ENCODE results near the gene TMA7. TPM values are rescaled to one million over a fixed set of nuclear protein-coding genes. Genes with fewer than 3 reads are reported as not detected.
A peak's percentile ranks its signal among the peaks of the same experiment; 100 is the strongest.

The TMA7 gene
- total RNA-seq, 1 donor from 2014 or later: 69.3 TPM

DNA sequence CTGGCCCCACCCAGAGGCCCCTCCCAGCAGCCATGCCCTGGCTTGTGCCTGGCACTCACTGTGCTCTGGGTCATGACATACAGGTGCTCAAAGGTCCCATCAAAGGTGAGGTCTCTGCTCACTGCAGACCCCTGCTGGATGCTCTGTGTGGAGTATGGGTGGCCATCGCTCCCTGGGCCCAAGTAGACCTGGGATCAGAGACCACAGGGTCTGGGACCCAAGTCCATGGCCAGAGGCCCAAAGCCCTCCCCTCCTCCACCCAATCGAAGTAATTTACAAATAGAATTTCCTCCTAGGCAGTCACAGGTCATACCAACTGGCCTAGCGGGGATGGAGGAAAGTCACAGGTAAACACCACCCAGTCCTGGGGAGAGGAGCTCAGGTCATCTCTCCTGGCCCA lies 17.8 kb upstream of the TMA7 start:
- ATAC-seq (no peak), DNase-seq (ENCODE audit: low spot score) (no peak)

DNA sequence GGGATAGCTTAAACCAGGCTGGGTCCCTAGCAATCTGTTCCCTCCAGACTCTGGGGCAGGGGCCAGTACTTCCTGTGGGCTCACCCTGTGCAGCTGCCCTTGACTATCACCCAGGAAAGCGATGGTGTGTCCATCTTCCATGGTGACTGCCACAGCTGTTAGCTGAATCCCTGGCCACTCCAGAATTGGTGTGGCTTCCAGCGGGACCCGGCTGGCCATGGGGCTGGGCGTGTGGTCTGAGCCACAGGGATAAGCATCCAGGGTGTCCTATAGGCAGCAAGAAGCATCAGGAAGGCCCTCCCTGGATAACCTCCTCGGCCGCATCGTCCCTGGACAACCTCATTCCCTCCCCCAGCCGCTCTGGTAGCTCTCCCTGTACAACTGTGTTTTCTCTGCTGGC lies 17.4 kb upstream of the TMA7 start:
- ATAC-seq (no peak), DNase-seq (ENCODE audit: low spot score) (no peak)

DNA sequence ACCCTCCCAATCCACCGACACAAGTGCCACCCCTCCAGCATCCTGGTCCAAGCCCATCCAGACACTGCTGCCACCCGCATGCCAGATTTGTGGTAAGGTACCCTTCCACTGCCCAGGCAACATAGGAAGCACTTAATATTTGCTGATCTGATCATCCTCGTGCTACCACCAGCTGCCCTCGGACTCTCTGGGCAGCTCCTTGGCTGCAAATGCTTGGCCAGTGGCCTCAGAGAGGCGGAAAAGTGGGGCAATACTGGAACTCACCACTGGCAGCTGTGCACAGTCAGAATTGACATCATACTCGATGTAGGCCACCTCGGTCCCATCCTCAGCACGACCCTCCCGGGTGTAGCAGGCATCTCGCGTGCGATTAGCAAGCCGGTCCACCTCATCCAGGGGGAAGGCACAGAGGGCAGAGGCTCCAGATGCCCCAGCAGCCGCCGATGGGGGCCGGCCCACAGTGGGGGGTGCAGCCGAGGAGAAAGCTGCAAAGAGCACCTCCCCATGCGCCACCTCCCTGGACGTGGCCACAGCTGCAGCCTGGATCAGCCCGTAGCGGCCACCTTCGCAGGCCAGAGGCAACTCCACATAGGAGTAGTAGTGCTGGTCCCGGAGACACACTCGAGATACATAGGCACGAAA lies 16.7 kb upstream of the TMA7 start:
- DNase-seq (ENCODE audit: low spot score) (no peak), ATAC-seq (peak; percentile 13)

DNA sequence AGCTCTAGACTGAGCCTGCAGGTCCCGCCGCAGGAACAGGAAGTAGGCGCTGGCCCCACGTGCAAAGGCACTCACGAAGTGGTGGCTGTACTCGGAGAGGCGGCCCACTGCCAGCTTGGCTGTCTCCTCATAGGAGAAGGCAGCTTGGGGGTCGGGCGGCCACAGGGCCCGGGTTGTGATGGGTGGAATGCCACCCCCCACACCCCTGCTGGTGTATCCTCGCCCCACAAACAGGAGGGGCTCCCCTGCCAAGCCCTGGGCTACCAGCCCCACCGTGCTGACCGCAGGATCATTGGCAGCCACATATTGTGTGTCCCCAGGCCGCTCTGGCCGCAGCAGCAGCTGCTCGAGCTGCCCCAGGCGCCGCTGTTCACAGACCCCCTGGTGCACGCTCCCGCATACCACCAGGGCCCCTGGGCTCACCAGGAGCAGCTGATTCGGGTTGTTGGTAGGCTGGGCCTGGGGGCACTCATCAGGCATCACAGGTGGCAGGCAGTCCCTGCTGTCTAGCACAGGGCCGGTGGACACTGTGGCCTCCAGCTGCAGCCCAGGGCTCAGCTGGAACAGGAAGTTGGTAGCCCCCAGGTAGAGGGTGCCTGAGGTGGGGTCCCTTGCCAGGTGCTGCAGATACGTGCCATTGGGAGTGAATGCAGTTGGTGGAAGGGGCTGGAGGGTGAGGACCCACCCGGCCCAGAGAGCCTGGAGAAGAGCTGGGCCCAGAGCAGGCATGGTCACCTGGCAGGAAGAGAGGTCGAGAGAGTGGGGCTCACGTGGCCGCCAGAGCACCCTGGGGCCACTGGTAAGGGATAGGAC lies 16.0 kb upstream of the TMA7 start:
- ATAC-seq (no peak), DNase-seq (ENCODE audit: low spot score) (no peak)

DNA sequence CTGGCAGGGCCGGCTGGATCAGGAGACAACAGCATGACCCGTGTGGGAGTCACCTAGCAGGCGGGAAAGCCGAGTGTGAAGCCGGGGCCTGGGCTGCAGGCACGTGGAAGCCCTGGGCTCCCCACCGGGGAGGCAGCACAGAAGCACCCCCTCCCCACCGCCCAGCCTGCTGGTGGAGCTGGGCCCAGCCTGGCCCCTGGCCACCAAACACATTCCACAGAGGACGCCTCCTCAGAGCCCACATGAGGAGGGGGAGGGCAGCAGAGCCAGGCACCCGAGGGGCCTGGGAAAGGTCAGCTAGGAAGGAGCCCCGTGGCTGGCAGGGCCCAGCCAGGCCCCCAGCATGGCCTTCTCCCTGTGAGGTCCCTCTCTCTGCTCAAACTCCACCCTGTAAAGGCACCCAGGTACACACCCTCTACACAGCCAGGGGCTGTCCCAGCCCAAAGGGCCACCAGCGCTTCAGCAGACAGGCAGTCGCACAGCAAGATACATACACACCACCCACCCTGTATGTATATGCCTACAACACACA lies 14.7 kb upstream of the TMA7 start:
- ATAC-seq: no peak
- no peak for DNase-seq (ENCODE audit: low spot score)

DNA sequence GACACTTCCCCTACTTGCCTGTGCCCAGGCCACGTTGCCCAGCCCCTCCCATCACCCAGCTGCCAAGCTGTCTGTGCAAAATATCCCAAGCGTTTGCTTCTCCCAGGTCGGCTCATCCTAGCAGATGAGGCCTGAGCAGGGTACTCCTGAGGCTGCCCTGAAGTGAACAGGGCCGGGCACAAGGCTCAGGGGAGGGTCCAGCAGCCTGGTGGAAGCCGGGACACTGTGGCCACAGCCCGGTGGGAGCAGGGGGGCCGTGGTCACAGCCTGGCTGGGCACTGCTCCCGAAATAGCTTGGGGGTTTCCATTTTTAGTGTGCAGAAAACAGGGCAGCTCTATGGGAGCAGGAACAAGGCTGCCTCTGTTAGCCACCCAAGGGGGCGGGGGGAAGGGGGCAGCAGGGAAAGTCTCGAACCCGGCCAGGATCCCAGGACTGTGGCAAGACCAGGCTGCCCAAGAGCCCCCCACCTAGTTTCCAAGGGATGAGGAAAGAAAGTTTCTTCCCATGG lies 13.6 kb upstream of the TMA7 start:
- no peak for ATAC-seq
- DNase-seq (ENCODE audit: low spot score): no peak

DNA sequence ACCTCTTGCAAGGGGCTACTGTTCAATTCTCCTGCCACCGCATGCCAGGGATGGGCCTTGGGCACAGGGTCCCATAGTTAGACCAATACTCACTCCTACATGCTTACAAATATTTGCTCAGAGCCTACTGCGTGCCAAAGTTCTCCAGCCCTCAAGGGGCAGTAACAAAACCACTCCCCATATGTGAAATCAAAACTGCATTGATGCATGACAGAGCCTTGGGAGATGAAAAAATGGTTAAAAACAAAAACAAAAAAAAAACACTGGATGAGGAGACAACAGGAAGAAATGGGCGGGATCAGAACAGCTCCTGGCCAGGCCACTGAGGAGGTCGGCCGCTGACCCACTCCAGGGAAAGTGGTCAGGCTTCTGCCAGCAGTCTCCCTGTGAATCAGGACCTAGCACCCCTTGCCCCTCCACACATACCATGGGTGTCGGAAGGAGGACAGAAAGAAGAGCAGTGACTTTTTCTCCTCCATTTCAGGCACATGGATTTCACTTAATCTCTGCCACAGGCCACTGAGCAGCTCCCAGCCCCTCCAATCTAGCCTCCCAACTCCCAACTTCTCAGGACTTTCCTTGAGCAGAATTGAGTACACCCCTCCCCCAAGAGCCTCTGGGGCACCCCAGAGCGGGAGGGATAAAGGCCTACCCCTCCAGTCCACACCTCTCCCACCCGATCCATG lies 13.0 kb upstream of the TMA7 start:
- DNase-seq (ENCODE audit: low spot score) (no peak), ATAC-seq (no peak)

DNA sequence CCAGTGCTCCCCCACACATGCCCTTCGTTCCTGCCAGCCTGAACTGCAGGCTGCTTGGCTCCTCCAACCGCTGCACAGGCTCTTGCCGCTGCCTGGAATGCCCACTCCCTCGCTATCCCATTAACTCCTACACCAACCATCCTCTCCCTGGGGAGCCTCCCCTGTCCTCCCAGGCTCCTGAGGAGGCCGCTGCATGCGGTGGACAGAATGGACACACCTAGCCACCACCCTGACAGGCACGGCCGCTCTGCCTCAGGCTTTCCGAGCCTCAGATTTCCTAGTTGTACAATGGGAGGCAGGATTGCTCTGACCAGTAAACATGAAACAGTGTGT lies 12.5 kb upstream of the TMA7 start:
- ATAC-seq (no peak), DNase-seq (ENCODE audit: low spot score) (no peak)

DNA sequence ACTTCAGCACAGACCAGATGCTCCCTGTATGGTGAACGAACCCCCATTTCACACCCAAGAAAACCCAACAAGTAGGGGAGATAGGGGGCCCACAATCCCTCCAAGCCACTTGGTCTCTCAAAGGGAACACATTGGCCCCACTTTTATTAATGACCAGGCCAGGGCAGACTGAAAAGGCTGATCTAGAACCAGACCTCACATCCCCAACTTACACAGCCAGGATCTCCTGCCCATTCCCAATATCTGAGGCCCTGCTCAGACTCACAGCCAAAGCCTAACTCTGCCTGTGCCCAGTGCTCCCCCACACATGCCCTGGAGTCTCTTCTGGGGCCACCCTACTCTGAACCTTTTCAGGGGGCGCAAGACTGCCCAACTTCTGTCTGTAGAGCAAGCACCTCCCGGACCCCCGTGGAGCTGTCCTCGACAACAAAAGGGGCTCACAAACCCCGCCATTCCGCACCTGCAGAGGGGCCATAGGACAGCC lies 11.9 kb upstream of the TMA7 start:
- ATAC-seq (no peak), DNase-seq (ENCODE audit: low spot score) (no peak)

DNA sequence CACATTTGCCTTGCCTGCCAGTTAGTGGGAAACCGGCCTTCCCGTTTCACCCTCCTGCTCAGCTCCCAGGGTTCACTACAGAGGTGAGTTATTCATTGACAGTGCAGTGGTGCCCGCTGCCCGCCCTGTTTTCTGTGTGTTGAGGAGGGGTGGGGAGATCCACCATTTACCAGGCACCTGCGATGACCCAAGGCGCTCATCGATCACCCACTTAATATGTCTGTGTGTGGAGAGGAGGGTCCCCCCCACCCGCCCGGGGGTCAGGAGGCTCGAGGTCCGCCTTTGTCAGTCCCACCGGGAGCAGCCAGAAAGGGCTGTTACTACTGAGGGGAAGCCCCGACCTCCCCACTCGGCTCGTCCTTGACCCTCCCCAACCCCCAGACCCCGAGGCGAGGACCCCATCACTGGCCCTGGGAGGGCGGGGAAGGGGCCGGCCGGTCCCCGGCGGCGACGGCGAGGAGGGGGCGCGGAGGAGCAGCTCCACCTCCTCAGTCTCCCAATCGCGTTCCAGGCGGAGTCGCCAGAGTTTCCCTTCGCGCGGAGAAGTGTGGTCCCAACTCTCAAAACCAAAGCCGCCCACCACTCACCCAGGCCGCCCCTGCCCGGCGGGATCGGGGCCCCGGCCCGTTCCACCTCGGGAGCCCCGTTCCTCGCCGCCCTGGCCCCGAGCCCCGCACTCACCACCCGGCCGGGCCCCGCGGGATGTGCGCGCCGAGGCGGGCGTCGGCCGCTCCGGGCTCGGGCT lies 11.3 kb upstream of the TMA7 start:
- peak; percentile 64 for ATAC-seq
- peak; percentile 85 for DNase-seq (ENCODE audit: low spot score)

DNA sequence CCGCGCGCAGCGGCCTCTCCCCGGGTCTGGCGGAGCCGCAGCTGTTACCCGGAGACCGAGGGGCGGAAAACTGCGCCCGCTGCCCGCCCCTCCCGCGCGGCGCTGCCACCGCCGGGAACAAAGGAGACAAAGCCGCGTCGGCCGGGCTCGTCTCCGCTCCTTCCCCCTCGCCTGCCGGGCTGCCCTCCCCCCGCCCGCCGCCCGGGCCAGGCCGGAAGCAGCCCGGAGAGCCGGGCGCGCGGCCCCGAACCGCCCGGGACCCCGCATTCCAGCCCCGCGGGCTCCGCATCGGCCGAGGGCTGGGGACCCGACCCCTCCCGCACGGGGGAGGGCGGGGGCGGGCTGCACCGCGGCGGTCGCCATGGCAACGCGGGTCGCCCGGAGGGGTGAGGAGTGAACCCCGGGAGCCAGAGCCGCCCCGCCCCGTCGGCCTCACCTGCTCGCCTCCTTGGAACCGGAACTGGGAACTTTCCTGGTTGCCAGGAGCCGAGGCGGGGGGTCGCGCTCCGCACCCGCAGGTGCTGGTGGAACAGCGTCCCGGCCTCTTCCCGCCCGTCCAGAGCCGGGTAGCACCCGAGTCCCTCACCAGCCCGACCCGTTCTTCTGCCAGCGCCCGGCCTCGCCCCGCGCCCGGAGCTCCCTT lies 10.6 kb upstream of the TMA7 start:
- peak; percentile 62 for ATAC-seq

DNA sequence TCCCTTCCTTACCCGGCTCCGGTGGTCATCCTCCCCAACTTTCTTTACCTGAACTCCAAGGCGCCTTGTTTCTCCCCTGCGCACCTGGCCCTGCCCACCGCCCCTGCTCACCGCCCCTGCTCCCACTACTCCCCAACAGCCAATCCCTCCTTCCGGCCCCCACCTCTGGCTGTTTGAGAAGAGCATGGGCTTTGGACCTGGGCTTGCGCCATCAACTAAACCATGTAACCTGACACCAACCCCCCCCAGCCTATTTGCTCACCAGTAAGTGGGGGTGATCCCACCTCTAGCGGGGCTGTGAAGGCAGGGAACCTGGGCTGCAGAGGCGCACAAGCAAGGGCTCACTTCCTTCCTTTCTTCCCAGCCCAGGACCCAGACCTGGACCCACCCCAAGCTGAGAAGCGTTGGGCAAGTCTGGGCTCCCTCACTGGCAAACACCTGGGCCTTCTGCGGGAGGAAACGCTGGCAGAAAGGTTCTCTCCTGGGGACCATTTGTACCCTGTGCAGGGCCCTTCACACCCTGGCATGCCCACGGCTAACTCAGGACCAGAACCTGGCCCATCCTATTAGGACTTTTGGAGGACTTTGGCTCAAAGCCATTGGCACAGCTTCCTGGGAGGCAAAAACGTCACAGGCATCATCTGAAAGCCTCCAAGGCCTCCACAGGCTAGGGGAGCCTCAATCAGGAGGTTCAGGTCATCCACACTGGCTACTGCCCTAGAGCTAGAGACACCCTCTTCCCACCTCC lies 9.9 kb upstream of the TMA7 start, which contains the start of gene PLXNB1:
Gene PLXNB1, minus strand, starts transcription at position 127 of the 748 bp plus-strand sequence. CDS start 5,475 bp downstream, outside the sequence.
- ATAC-seq: peak; percentile 71
- DNase-seq (ENCODE audit: low spot score): peak; percentile 95

More for the DNA sequence above, 10.6 kb upstream of the TMA7 start:
- DNase-seq (ENCODE audit: low spot score): peak; percentile 88

DNA sequence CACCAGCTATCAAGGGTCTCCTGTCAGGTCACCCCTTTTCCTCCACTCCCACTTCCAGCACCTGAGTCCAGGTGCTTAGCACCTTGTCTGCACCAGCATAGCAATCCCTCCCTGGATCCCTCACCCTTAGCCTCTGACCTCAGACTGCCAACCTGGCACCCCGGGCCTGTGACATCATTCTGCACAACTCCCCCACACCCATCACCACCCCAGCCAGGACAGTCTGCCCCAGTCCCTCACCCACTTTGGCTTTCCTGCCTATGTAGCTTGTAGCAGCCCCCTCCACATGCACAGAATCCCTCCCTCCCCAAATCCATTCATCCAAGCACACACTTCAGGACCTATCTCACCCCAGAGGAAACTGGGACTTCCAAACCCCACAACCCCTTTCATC lies 9.4 kb upstream of the TMA7 start:
- ATAC-seq: no peak
- peak; percentile 52 for DNase-seq (ENCODE audit: low spot score)

DNA sequence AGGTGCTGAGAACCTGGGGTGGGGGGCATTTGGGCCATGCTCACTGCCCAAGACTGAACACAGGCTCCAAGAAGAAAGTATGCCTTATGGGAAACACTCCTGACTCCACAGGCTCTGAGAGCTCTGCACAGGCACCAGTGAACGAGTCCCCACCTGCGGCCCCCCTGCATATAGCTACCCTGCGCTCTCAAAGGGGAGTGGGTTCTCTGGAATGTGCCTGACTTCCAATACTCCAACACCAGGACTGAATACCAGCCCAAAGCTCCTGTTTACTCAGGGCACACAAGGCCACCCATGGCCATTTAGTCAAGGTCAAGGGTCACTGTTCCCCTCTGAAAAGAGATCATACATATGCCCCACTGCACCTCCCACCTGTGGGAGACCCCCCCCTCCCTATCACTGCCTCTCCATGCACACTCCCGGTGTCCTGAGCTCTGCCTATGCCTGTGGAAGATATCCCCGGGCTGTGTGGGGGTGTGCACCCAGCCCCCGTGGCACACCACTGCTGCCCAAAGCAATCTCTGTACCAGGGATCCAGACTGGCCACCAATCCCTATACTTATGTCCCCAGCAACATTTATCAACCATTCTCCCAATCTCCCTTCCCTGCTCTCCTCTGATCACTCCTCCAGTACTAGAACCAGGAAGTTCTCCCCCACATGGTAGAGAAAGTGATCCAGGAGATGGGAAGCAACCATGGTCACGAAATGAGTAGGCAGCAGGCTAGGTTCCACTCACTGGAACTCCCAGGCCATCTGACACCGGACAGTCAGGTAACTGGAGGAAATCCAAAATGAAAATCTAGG lies 8.6 kb upstream of the TMA7 start:
- ATAC-seq (no peak), DNase-seq (ENCODE audit: low spot score) (peak; percentile 44)

DNA sequence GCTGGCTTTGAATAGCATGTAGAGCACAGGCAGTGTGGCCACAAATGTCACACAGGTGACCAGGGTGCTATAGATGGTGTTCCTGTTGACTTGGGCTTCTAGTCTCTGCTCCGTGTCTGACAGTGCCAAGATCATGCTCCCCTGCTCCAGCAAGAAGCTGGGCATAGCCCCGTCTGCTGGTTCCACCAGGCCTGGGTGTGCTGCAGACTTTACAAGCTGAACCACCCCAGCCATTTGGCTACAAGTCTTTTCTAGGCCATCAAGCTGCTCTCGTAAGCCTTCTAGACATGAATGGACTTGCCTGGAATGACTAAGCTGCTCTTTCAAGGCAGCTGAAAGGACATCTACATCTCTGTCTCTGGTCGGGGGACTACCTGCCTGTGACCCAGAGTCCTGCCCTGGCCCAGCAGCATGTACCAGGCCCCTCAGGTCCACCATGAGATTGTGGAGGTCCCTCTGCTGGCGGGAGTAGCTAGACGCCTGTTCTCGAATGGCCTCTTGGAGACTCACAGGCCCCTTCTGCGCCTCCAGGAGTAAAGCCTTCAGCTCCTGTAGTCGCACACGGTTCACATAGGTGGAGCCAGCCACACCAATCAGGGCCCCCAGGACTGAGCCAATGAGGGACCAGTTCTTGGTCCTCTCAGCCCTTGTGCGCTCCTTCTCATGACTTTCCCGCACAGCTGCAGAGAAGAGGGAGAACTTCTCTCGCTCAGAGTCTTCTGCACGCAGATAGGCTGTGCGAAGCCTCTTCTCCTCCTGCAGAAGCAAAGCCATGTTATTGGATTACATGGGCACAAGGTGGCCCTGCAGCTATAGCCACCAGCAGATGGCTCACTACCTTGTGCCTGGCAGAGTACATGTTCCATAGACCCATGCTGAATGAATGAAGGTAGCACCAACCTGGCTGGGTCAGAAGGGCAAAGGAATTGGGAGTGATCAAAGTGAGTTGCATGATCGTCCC lies 7.4 kb upstream of the TMA7 start:
- no peak for ATAC-seq
- no peak for DNase-seq (ENCODE audit: low spot score)

DNA sequence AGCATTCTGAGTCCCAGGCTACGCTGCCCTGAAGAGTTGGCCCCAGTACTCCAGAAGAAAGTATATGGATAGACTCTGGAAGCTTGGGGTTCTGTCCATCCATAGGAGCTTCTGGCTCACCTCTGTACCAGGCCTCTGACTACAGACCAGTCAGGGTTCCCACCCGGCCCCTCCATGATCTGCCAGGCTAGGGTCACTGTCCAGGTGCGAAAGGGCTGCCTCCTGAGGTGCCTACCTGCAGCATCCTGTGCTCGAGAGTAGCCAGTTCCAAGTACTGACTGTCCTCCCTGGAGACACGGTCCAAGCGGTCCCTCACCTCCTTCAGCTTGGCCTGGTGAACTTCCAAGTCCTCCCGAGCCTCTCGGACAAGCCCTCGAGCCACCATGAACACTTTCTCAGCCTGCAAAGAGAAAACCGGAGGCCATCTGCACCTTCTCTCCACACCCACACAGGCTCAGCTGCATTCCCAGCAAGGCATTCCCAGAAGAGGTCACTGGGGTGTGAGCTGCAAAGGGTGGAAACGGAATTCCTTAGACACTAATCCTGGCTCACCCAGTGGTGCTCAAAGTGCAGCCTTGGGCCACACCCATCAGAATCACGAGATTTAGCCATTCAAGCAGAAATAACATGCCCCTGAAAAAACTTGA lies 6.5 kb upstream of the TMA7 start:
- DNase-seq (ENCODE audit: low spot score) (no peak), ATAC-seq (no peak)

Measured in left lobe of liver (tissue), 2 donors.